Left lung (tissue), 10 donors: Measurements from ENCODE around the gene MYCT1. TPM values are rescaled to one million over a fixed set of nuclear protein-coding genes. Genes with fewer than 3 reads are reported as not detected.

Experiments used
- ATAC-seq: fragments of 200-7000 bp; cut with Tn5 transposase; one replicate; pipeline ENCODE4 v1.9.1; 2020; ENCODE audit warnings: moderate library complexity
- DNase-seq, 4 donors: peaks; one replicate each; pipeline ENCODE4 v3.0.0-alpha.2; 2013 to 2020
- H3K27ac ChIP-seq, 2 donors: fragments of 200-600 bp; sonication (generic) in 1 of 2; one replicate each; pipeline versions ENCODE4 v1.5.0 to v1.8.0; 2020 to 2021
- H3K27me3 ChIP-seq, 2 donors: fragments of 200-600 bp; sonication (generic) in 1 of 2; one replicate each; pipeline versions ENCODE4 v1.5.0 to v1.8.0; 2020 to 2021
- H3K36me3 ChIP-seq, 2 donors: fragments of 200-600 bp; sonication (generic) in 1 of 2; one replicate each; pipeline versions ENCODE4 v1.5.0 to v1.8.0; 2020 to 2021
- H3K4me1 ChIP-seq, 2 donors: fragments of 200-600 bp; one replicate each; pipeline ENCODE4 v1.8.0; 2021
- H3K4me3 ChIP-seq, 2 donors: fragments of 200-600 bp; sonication (generic) in 1 of 2; one replicate each; pipeline versions ENCODE4 v1.5.0 to v1.8.0; 2020 to 2021; ENCODE audit warnings: mild to moderate bottlenecking in 1 of 2
- H3K9me3 ChIP-seq, 2 donors: fragments of 200-600 bp; sonication (generic) in 1 of 2; one replicate each; pipeline versions ENCODE4 v1.5.0 to v1.8.0; 2020 to 2021
- intact Hi-C, 2 donors: fragments of 100-400 bp; cut with DNase I; formaldehyde crosslinking; loops; one replicate each; pipeline versions ENCODE4 v1.11.2 to v1.14.2; 2022
- polyA plus RNA-seq, 6 donors: library from polyadenylated mRNA; unstranded; fragments of 120-200 nt; gene quantifications; one replicate each; pipeline ENCODE4 v1.2.1, GENCODE V29; 2013; ENCODE audit not compliant: insufficient read length in 6 of 6
- total RNA-seq, 2 donors: library from RNA; stranded (reverse); fragmentation: NEBNext Ultra II Directional; extraction: Animal tissue kit (Norgen Biotek cat#: 25700); gene quantifications; one replicate each; pipeline ENCODE4 v1.2.1, GENCODE V29; 2021
- TF ChIP-seq, protein P1 (sequence below), 2 donors: fragments of 200-600 bp; sonication (generic) in 1 of 2; IDR thresholded peaks; one replicate each; pipeline versions ENCODE4 v1.5.0 to v1.8.0; 2021; ENCODE audit warnings: antibody characterized with exemption in 2 of 2
- donor health status: DM: no; HTN: yes; CAD: no.
- donor health status: DM: no; HTN: no; CAD: no.

Gene MYCT1
- total and polyA plus RNA-seq, 8 donors, result 10.3 to 40.7 (median 33.3) TPM

DNA sequence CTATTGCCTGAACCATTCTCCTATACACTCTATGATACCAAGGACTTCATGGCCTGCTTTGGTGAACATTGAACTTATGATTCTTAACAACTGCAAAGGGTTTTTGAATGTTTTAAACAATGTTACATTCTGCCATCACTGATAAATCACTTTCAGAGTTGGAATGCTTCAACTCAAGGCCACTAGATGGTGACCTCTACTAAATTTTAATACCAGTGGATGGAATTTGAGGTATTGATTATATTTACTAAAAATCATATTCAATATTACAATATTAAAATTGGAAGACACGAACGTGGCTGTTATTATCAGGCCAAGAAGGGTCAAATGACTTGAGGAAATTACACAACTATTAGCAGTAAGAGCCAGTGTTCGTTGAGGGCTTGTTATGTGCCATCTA is 18.6 kb downstream of the MYCT1 start:
- H3K27me3 ChIP-seq, result no peaks in the 10 kb centered on the region
- TF ChIP-seq, protein P1, sequence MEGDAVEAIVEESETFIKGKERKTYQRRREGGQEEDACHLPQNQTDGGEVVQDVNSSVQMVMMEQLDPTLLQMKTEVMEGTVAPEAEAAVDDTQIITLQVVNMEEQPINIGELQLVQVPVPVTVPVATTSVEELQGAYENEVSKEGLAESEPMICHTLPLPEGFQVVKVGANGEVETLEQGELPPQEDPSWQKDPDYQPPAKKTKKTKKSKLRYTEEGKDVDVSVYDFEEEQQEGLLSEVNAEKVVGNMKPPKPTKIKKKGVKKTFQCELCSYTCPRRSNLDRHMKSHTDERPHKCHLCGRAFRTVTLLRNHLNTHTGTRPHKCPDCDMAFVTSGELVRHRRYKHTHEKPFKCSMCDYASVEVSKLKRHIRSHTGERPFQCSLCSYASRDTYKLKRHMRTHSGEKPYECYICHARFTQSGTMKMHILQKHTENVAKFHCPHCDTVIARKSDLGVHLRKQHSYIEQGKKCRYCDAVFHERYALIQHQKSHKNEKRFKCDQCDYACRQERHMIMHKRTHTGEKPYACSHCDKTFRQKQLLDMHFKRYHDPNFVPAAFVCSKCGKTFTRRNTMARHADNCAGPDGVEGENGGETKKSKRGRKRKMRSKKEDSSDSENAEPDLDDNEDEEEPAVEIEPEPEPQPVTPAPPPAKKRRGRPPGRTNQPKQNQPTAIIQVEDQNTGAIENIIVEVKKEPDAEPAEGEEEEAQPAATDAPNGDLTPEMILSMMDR (IDR thresholded peaks at IDR 0.05), result no peak
- intact Hi-C loops, result no loop called here

DNA sequence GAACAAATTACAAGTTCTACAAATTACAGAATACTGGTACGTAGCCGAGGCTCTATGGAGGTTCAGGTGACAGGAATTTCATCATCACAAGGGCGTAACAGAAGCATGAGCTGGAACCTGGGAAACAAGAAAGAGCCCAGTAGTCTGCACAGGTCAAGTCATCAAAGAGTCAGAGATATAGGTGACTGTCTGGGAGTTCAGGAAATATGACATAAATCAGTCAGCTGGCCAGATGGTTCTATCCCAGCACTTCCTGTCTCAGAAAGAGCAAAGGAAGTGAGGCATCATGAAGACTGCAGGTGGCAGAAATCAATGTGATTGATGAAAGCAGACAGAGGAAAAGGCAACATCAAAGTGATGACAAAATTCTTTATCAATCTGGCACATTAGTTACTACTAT is 23.3 kb downstream of the MYCT1 start:
- TF ChIP-seq, protein P1 (IDR thresholded peaks at IDR 0.05), result no peak
- intact Hi-C loops, result no loop called here

More for the DNA sequence above, 18.6 kb downstream of the MYCT1 start:
- no peaks in the 10 kb centered on the region for H3K36me3 ChIP-seq
- H3K9me3 ChIP-seq, result peaks cover 0 to 11% of the 10 kb centered on the region in 2 donors
- no peak overlapping the region for H3K4me3 ChIP-seq
- no peaks in the 10 kb centered on the region for H3K4me1 ChIP-seq
- no peak overlapping the region for H3K27ac ChIP-seq
- DNase-seq (no peak), ATAC-seq (no peak)

DNA sequence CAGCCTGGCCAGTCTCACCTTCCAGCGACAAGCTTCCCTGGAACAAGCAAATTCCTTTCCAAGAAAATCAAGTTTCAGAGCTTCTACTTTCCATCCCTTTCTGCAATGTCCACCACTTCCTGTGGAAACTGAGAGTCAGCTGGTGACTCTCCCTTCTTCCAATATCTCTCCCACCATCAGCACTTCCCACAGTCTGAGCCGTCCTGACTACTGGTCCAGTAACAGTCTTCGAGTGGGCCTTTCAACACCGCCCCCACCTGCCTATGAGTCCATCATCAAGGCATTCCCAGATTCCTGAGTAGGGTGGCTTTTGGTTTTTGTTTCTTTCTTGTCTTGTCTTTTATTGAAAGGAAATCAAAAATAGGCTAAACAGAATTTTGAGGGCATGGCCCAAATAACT is 24.3 kb downstream of the MYCT1 start:
- Histone ChIP-seq H3K9me3 (no peaks in the 10 kb centered on the region), H3K27ac (no peak overlapping the region), H3K36me3 (no peaks in the 10 kb centered on the region), H3K4me1 (no peaks in the 10 kb centered on the region), H3K27me3 (no peaks in the 10 kb centered on the region), H3K4me3 (no peak overlapping the region)
- TF ChIP-seq, protein P1 (IDR thresholded peaks at IDR 0.05), result no peak
- DNase-seq, result no peak
- no peak for ATAC-seq
- intact Hi-C loops, result no loop called here

More for the DNA sequence above, 23.3 kb downstream of the MYCT1 start:
- H3K36me3 ChIP-seq, result no peaks in the 10 kb centered on the region
- no peak overlapping the region for H3K4me3 ChIP-seq
- H3K4me1 ChIP-seq, result no peaks in the 10 kb centered on the region
- no peaks in the 10 kb centered on the region for H3K9me3 ChIP-seq
- H3K27me3 ChIP-seq, result no peaks in the 10 kb centered on the region
- ATAC-seq (no peak), DNase-seq (no peak)
- H3K27ac ChIP-seq, result no peak overlapping the region

DNA sequence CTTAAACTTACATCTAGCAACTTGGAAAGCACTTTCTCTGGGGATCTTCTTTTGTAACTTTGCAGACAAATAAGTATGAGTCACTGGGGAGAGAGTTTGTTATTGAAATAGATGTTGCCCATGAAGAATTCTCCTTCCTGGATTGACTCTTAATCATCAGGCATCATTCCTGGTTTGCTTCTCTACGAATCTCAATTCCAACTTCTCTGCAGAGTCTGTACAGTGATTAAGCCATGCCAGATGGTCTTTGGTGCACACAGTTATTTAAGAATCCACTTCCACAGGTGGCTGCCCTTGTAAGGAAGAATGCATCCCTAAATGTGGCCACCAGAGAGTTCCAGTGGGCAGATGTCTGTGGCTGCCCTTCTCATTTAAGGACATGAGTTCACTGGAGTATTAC is 25.7 kb downstream of the MYCT1 start:
- intact Hi-C loops, result no loop called here
- no peak for ATAC-seq
- H3K4me1 ChIP-seq, result no peaks in the 10 kb centered on the region
- no peak overlapping the region for H3K27ac ChIP-seq
- TF ChIP-seq, protein P1 (IDR thresholded peaks at IDR 0.05), result no peak
- no peaks in the 10 kb centered on the region for H3K36me3 ChIP-seq
- H3K4me3 ChIP-seq, result no peak overlapping the region
- DNase-seq, result no peak
- no peaks in the 10 kb centered on the region for H3K27me3 ChIP-seq
- H3K9me3 ChIP-seq, result no peaks in the 10 kb centered on the region

DNA sequence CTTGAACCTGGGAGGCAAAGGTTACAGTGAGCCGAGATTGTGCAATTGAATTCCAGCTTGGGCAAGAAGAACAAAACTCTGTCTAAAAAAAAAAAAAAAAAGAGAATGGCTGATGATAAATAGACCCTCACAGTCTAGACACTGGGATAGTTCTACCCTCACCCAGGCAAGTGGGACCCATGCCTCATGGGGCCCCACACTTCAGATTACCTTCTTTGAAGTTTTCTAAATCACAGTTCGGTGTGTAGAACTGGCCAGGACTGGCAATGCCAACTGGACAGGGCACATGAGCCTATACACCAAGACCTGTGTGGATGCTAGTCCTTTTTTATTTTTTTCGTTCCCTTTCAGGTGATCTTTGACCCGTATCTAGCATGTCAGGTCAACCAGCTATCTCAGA is 28.6 kb downstream of the MYCT1 start:
- ATAC-seq (no peak), DNase-seq (no peak)
- TF ChIP-seq, protein P1 (IDR thresholded peaks at IDR 0.05), result no peak
- no peaks in the 10 kb centered on the region for H3K9me3 ChIP-seq
- H3K4me1 ChIP-seq, result no peaks in the 10 kb centered on the region
- H3K4me3 ChIP-seq, result no peak overlapping the region
- no peaks in the 10 kb centered on the region for H3K36me3 ChIP-seq
- H3K27me3 ChIP-seq, result no peaks in the 10 kb centered on the region
- H3K27ac ChIP-seq, result no peak overlapping the region
- intact Hi-C loops, result no loop called here
